Measurements from ENCODE around the gene EEF1A2.

GRCh38 chr20:63531686-63532448 lies 33.0 kb upstream of the EEF1A2 start:
- TF ChIP-seq CTCF (IDR thresholded peaks at IDR 0.05) (no peak), ZFX (IDR thresholded peaks at IDR 0.05; ENCODE audit: borderline replicate concordance) (no peak)

All from 22Rv1 (cell line).